Activated CD8-positive, alpha-beta memory T cell treated with anti-CD3 and anti-CD28 coated beads, Interleukin-2, amount 10 ng/mL, durations not matched to agents 7 days and 5 days (primary cell): ENCODE data around the gene SNX22. TPM values are rescaled to one million over a fixed set of nuclear protein-coding genes. Genes with fewer than 3 reads are reported as not detected.

Source experiments
- ATAC-seq: fragments of 150-1000 bp; cut with Tn5 transposase; one replicate; pipeline ENCODE4 v1.10.0; 2021; ENCODE audit warnings: moderate library complexity
- CTCF ChIA-PET: fragments of 350-600 bp; sonication (Branson Sonifier 250); formaldehyde crosslinking; loops from one replicate; lab custom pipeline; 2021; ENCODE audit warnings: antibody characterized with exemption; lab: Charles Lee
- DNase-seq: peaks from one replicate; pipeline ENCODE4 v3.0.0-alpha.2; 2020
- H3K27ac Mint-ChIP-seq: one replicate; pipeline ENCODE4 v1.8.0; 2021; ENCODE audit warnings: mild to moderate bottlenecking, mixed read lengths
- H3K27me3 Mint-ChIP-seq: one replicate; pipeline ENCODE4 v1.8.0; 2021; ENCODE audit warnings: mixed read lengths
- H3K36me3 Mint-ChIP-seq: one replicate; pipeline ENCODE4 v1.8.0; 2021; ENCODE audit warnings: mild to moderate bottlenecking, mixed read lengths
- H3K4me1 Mint-ChIP-seq: one replicate; pipeline ENCODE4 v1.8.0; 2021; ENCODE audit warnings: mixed read lengths
- H3K4me3 Mint-ChIP-seq: one replicate; pipeline ENCODE4 v1.8.0; 2021; ENCODE audit warnings: mild to moderate bottlenecking, moderate library complexity, mixed read lengths
- H3K9me3 Mint-ChIP-seq: one replicate; pipeline ENCODE4 v1.8.0; 2022; ENCODE audit warnings: low read depth, mixed read lengths
- total RNA-seq, 2 experiments: library from RNA; stranded (reverse); gene quantifications; one replicate each; pipeline ENCODE4 v1.2.3, GENCODE V29; 2021

The SNX22 gene
- total RNA-seq, 2 experiments from 2014 or later = 0.21 to 0.35 TPM

- Mint-ChIP-seq H3K9me3 (no peaks in the 10 kb centered on the region), H3K27ac (no peak overlapping the region)
- no peak for DNase-seq
These were observed 1.2 kb downstream of the SNX22 start for GRCh38 chr15:64152507-64153387.

GRCh38 chr15:64153480-64154367 is 2.2 kb downstream of the SNX22 start:
- H3K27me3 Mint-ChIP-seq = peaks cover 11% of the 10 kb centered on the region
- H3K27ac Mint-ChIP-seq = peak overlapping the region; percentile 76
- CTCF ChIA-PET = interaction anchor here (0.6 to 2.9 kb wide), 39 partner anchors 8 to 666 kb away, joined by 3 to 29 read pairs (median 4); partner anchors contain the start of genes CIAO2A, PPIB and SNX1
- peak overlapping the region; percentile 54 for H3K4me3 Mint-ChIP-seq
- peaks cover 35% of the 10 kb centered on the region for H3K4me1 Mint-ChIP-seq
- ATAC-seq (peak; percentile 86), DNase-seq (peak; percentile 95)
- no peaks in the 10 kb centered on the region for H3K9me3 Mint-ChIP-seq
- peaks cover 25% of the 10 kb centered on the region for H3K36me3 Mint-ChIP-seq

More at GRCh38 chr15:64152507-64153387, 1.2 kb downstream of the SNX22 start:
- Mint-ChIP-seq H3K4me1 (peaks cover 28% of the 10 kb centered on the region), H3K36me3 (peaks cover 18% of the 10 kb centered on the region), H3K4me3 (no peak overlapping the region), H3K27me3 (peaks cover 11% of the 10 kb centered on the region)
- CTCF ChIA-PET = interaction anchor here (0.6 to 2.9 kb wide), 37 partner anchors 7 to 665 kb away, joined by 3 to 29 read pairs (median 4); partner anchors contain the start of genes CIAO2A, PPIB and SNX1
- ATAC-seq = no peak

- DNase-seq = no peak
- H3K4me1 Mint-ChIP-seq = peaks cover 35% of the 10 kb centered on the region
- H3K36me3 Mint-ChIP-seq = peaks cover 37% of the 10 kb centered on the region
- CTCF ChIA-PET = interaction anchor here (0.7 kb wide), 3 partner anchors 9 to 264 kb away, joined by 3 read pairs; no protein-coding TSS in a partner anchor
- no peaks in the 10 kb centered on the region for H3K9me3 Mint-ChIP-seq
- ATAC-seq = no peak
- no peak overlapping the region for H3K27ac Mint-ChIP-seq
- H3K27me3 Mint-ChIP-seq = peaks cover 11% of the 10 kb centered on the region
- H3K4me3 Mint-ChIP-seq = no peak overlapping the region
These were observed 4.5 kb downstream of the SNX22 start for GRCh38 chr15:64155802-64156651.

- H3K27me3 Mint-ChIP-seq = peaks cover 11% of the 10 kb centered on the region
- H3K36me3 Mint-ChIP-seq = peaks cover 40% of the 10 kb centered on the region
- DNase-seq = no peak
- no peak overlapping the region for H3K27ac Mint-ChIP-seq
- H3K9me3 Mint-ChIP-seq = no peaks in the 10 kb centered on the region
- no peak overlapping the region for H3K4me3 Mint-ChIP-seq
- peaks cover 38% of the 10 kb centered on the region for H3K4me1 Mint-ChIP-seq
- ATAC-seq = no peak
- CTCF ChIA-PET = no interaction called here
These were observed 5.3 kb downstream of the SNX22 start for GRCh38 chr15:64156652-64157331.

- H3K9me3 Mint-ChIP-seq = no peaks in the 10 kb centered on the region
- H3K4me1 Mint-ChIP-seq = peaks cover 39% of the 10 kb centered on the region
- H3K27ac Mint-ChIP-seq = no peak overlapping the region
- DNase-seq (no peak), ATAC-seq (no peak)
- peaks cover 7% of the 10 kb centered on the region for H3K27me3 Mint-ChIP-seq
- CTCF ChIA-PET = no interaction called here
- peaks cover 45% of the 10 kb centered on the region for H3K36me3 Mint-ChIP-seq
- H3K4me3 Mint-ChIP-seq = no peak overlapping the region
These were observed 6.1 kb downstream of the SNX22 start for GRCh38 chr15:64157599-64158125.

- no peak overlapping the region for H3K4me3 Mint-ChIP-seq
- H3K4me1 Mint-ChIP-seq = peaks cover 34% of the 10 kb centered on the region
- peaks cover 45% of the 10 kb centered on the region for H3K36me3 Mint-ChIP-seq
- CTCF ChIA-PET = no interaction called here
- no peaks in the 10 kb centered on the region for H3K9me3 Mint-ChIP-seq
- DNase-seq (no peak), ATAC-seq (no peak)
- H3K27ac Mint-ChIP-seq = peak overlapping the region; percentile 54
- H3K27me3 Mint-ChIP-seq = no peaks in the 10 kb centered on the region
These were observed 7.0 kb downstream of the SNX22 start for GRCh38 chr15:64158363-64159134.

- Mint-ChIP-seq H3K27ac (peak overlapping the region; percentile 85), H3K9me3 (no peaks in the 10 kb centered on the region), H3K4me1 (peaks cover 49% of the 10 kb centered on the region), H3K4me3 (peak overlapping the region; percentile 81), H3K27me3 (no peaks in the 10 kb centered on the region), H3K36me3 (peaks cover 36% of the 10 kb centered on the region)
- CTCF ChIA-PET = interaction anchor here (0.9 to 4.0 kb wide), 5 partner anchors 9 to 473 kb away, joined by 3 to 29 read pairs (median 4); partner anchors contain the start of genes CIAO2A and TRIP4
- DNase-seq (no peak), ATAC-seq (no peak)
These were observed 10.4 kb downstream of the SNX22 start for GRCh38 chr15:64161688-64162477.

GRCh38 chr15:64162478-64162868 is 10.9 kb downstream of the SNX22 start:
- H3K4me1 Mint-ChIP-seq = peaks cover 53% of the 10 kb centered on the region
- no peak for DNase-seq
- ATAC-seq = peak; percentile 24

GRCh38 chr15:64162869-64163658 is 11.5 kb downstream of the SNX22 start, which contains the start of gene PPIB:
Gene PPIB, minus strand, starts transcription at chr15:64163022. Its CDS starts 36 bp downstream, at chr15:64162986.
- Mint-ChIP-seq H3K36me3 (peaks cover 29% of the 10 kb centered on the region), H3K4me3 (peak within 1 kb of the TSS; percentile 81), H3K9me3 (no peaks in the 10 kb centered on the region), H3K27me3 (no peaks in the 10 kb centered on the region), H3K4me1 (peaks cover 51% of the 10 kb centered on the region), H3K27ac (peak within 1 kb of the TSS; percentile 96)
- DNase-seq (peak; percentile 98), ATAC-seq (peak; percentile 95)
- CTCF ChIA-PET = interaction anchor here (0.6 to 4.0 kb wide), 8 partner anchors 10 to 673 kb away, joined by 3 to 29 read pairs (median 4); partner anchors contain the start of genes CIAO2A and TRIP4

More at GRCh38 chr15:64162478-64162868, 10.9 kb downstream of the SNX22 start:
- H3K4me3 Mint-ChIP-seq = peak overlapping the region; percentile 81
- CTCF ChIA-PET = interaction anchor here (1.3 to 4.0 kb wide), 5 partner anchors 9 to 673 kb away, joined by 3 to 29 read pairs (median 4); partner anchors contain the start of genes CIAO2A and TRIP4
- peak overlapping the region; percentile 85 for H3K27ac Mint-ChIP-seq
- peaks cover 33% of the 10 kb centered on the region for H3K36me3 Mint-ChIP-seq
- H3K9me3 Mint-ChIP-seq = no peaks in the 10 kb centered on the region
- H3K27me3 Mint-ChIP-seq = no peaks in the 10 kb centered on the region
